ACC112 (cell line): ENCODE results near the gene NUP107.
A peak's percentile ranks its signal among the peaks of the same experiment; 100 is the strongest.
"Not testable (repeated sequence)": the region's sequence is repeated elsewhere in the genome, so short reads cannot be mapped to it uniquely, and the experiment has no call there.

Experiments used
- H2AFZ ChIP-seq: fragments of 200-600 bp; sonication (generic); one replicate; pipeline ENCODE4 v1.6.0; 2017; ENCODE audit warnings: antibody characterized with exemption, low read length; ENCODE audit not compliant: unreplicated experiment
- H3K27ac ChIP-seq: fragments of 200-600 bp; sonication (generic); 2 replicates; pipeline ENCODE4 v1.5.1; 2014; ENCODE audit warnings: low read depth, mild to moderate bottlenecking, antibody characterized with exemption, low read length, moderate library complexity
- H3K27me3 ChIP-seq: fragments of 200-600 bp; sonication (generic); 2 replicates; pipeline ENCODE4 v1.6.1; 2014; ENCODE audit warnings: mild to moderate bottlenecking, antibody characterized with exemption, low read length, moderate library complexity, mixed read lengths; ENCODE audit not compliant: insufficient read depth
- H3K36me3 ChIP-seq: fragments of 200-600 bp; sonication (generic); 2 replicates; pipeline ENCODE4 v1.6.1; 2016; ENCODE audit warnings: mild to moderate bottlenecking, antibody characterized with exemption, low read length, moderate library complexity, mixed read lengths; ENCODE audit not compliant: insufficient read depth
- H3K4me1 ChIP-seq: fragments of 200-600 bp; sonication (generic); one replicate; pipeline ENCODE4 v1.6.1; 2016; ENCODE audit warnings: low read length, mixed read lengths; ENCODE audit not compliant: insufficient read depth, unreplicated experiment, control insufficient read depth
- H3K4me3 ChIP-seq: fragments of 200-600 bp; sonication (generic); 2 replicates; pipeline ENCODE4 v1.5.1; 2014; ENCODE audit warnings: mild to moderate bottlenecking, low read depth, low read length
- H3K79me2 ChIP-seq: fragments of 200-600 bp; sonication (generic); one replicate; pipeline ENCODE4 v1.6.0; 2016; ENCODE audit warnings: low read length; ENCODE audit not compliant: control insufficient read depth, unreplicated experiment, insufficient read depth

The NUP107 gene

DNA sequence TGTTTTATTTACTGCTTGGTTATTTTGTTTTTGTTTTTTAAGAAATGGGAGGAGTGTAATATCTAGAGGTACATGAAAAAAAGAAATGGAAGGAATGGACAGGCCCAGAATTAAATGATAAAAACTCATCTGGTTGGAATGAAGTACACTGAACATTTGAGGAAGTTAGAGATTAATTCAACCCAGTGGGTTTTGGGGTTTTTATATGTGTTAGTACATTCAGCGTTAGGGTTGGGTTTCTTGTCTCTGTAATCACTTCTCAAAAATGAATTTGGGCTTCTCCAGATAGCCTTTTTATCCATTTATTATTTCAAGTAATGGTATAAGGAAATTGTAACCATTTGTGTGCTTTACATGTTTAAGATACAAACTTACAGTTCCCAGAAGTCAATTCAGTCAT is 19.5 kb upstream of the NUP107 start:
- Histone ChIP-seq H3K4me3 (no peak overlapping the region), H3K79me2 (no peaks in the 10 kb centered on the region), H3K36me3 (peaks cover 10% of the 10 kb centered on the region), H2AFZ (no peak overlapping the region), H3K27ac (no peak overlapping the region), H3K27me3 (no peaks in the 10 kb centered on the region), H3K4me1 (no peaks in the 10 kb centered on the region)

DNA sequence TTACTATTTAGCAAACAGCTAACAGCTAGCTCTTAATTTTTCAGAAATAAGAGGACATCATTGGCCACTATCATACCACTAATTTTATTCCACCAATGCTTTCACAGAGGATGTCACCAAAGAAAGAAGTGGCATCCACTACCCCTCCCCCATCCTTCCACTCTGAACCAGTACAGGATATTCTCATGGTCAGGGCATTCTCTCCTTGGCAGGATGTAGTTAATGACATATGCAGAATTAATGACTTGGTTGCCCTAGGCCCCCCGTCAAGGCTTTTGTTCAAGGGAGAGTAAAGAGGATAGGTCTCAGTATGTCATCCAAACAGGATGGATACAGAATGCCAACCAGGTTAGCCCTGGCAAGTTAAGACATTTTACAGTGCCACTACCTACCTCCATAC is 18.9 kb upstream of the NUP107 start:
- Histone ChIP-seq H2AFZ (no peak overlapping the region), H3K36me3 (peaks cover 5% of the 10 kb centered on the region), H3K4me1 (no peaks in the 10 kb centered on the region), H3K27me3 (no peaks in the 10 kb centered on the region), H3K79me2 (no peaks in the 10 kb centered on the region), H3K27ac (no peak overlapping the region), H3K4me3 (no peak overlapping the region)

DNA sequence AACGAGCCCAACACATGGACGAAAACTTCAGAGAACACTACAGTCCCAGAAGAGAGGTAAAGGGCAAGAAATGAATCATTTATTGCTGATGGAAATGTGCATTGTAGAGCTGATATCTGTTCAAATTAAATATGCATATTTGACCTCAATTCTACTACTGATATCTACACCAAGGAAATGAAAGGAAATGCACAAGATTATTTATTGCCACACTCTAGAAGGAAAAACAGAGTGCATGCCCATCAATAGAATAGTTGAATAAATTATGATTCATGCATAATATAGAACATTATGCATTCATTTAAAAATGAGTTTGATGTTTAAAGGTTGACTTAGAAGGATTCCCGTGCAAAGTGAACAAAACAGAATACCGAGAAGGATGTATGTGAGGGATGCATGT is 15.6 kb upstream of the NUP107 start:
- H2AFZ ChIP-seq = no peak overlapping the region
- H3K27me3 ChIP-seq = no peaks in the 10 kb centered on the region
- H3K4me1 ChIP-seq = peaks cover 6% of the 10 kb centered on the region
- no peak overlapping the region for H3K27ac ChIP-seq
- no peaks in the 10 kb centered on the region for H3K79me2 ChIP-seq
- no peak overlapping the region for H3K4me3 ChIP-seq
- no peaks in the 10 kb centered on the region for H3K36me3 ChIP-seq

DNA sequence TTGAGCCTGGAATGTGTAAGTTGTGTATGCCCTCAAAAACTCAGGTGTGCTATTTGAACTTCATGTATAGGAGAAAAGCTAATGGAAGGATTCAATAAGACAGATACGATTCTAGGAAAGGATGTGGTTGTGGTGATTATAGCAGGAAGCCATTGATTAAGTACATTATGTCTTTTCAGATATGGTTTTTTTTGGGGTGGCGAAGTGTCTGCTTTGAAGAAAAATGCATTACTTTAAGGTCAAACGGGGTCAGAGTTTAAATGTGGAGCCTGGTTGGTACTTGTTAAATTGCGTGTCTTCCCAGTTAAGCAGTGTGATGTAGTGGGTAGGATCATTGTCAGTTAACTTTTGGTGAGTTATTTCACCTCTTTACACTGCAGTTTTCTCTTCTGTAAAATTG is 13.0 kb upstream of the NUP107 start:
- Histone ChIP-seq H3K27me3 (no peaks in the 10 kb centered on the region), H2AFZ (no peak overlapping the region), H3K36me3 (no peaks in the 10 kb centered on the region), H3K79me2 (no peaks in the 10 kb centered on the region), H3K27ac (no peak overlapping the region), H3K4me1 (peaks cover 11% of the 10 kb centered on the region), H3K4me3 (no peak overlapping the region)

DNA sequence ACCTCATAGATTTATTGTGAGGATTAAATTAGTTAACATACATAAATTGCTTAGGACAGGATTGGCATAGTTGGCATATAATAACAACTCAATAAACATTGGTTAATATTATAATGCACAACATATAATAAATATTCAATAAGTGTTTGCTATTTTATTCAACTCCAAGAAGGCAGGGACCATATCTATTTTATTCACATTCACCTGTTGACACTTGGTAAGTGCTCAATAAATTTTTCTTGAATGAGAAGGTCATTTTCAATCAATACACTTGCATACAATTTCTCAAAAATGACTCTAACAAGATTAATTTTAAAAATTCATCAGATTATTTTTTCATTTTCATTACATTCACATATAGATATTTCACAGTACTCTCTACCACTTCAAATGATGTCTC is 12.4 kb upstream of the NUP107 start:
- H3K4me1 ChIP-seq = peaks cover 11% of the 10 kb centered on the region
- H3K79me2 ChIP-seq = no peaks in the 10 kb centered on the region
- no peak overlapping the region for H3K4me3 ChIP-seq
- H3K27ac ChIP-seq = no peak overlapping the region
- H3K36me3 ChIP-seq = no peaks in the 10 kb centered on the region
- no peak overlapping the region for H2AFZ ChIP-seq
- no peaks in the 10 kb centered on the region for H3K27me3 ChIP-seq

DNA sequence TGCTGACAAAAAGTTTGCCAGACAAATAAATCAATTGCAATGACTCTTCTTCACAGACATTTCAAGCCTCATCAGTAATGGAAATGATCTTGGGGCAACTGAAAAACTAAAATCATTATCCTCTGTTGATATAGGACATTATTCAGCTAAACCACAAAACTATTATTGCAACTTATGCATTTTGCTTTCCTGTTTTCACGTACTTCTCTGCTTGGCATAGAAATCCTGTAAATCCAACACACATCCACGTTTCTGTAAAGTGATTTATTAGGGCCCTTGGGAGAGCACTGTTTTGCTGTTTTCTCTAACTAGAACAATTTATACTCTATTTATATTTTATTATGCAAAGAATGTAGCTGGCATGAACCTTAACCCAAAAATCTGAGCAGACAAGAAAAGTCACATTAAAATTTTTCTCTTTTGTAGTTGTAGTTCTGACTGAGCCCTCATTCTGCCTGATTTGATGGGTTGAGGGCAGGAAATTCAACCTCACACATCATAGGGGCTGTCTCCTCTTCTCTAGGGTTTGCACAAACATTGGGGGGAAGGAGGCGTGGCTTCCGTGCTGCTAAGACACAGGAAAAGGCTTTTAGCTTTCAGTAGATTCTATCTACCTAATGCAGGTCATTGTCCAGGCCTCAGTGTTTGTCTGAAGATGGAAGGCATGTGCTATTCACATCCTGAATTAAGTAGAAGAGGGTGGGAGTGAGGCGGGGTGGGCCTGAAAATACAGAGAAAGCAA is 11.5 kb upstream of the NUP107 start:
- H3K79me2 ChIP-seq = no peaks in the 10 kb centered on the region

DNA sequence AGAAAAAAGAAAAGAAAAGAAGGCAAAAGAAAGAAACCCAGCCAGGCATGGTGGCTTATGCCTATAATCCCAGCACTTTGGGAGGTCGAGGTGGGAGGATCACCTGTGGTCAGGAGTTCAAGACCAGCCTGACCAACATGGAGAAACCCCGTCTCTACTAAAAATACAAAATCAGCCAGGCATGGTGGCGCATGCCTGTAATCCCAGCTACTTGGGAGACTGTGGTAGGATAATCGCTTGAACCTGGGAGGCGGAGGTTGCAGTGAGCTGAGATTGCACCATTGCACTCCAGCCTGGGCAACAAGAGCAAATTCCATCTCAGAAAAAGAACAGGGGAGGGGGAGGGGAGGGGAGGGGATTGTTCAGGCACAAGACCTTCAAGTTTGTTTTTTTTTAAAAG is 9.9 kb upstream of the NUP107 start:
- H3K79me2 ChIP-seq, H3K4me3 ChIP-seq, H3K36me3 ChIP-seq, H2AFZ ChIP-seq, H3K27me3 ChIP-seq: not testable (repeated sequence)
- Histone ChIP-seq H3K4me1 (peaks cover 14% of the 10 kb centered on the region), H3K27ac (0 out of 2 replicates have a peak overlapping the region, but pooled peaks have one; percentile 14)

More for the DNA sequence above, 11.5 kb upstream of the NUP107 start:
- H2AFZ ChIP-seq = no peak overlapping the region
- H3K27me3 ChIP-seq = no peaks in the 10 kb centered on the region
- no peak overlapping the region for H3K4me3 ChIP-seq
- no peaks in the 10 kb centered on the region for H3K36me3 ChIP-seq
- H3K4me1 ChIP-seq = peaks cover 14% of the 10 kb centered on the region
- no peak overlapping the region for H3K27ac ChIP-seq

DNA sequence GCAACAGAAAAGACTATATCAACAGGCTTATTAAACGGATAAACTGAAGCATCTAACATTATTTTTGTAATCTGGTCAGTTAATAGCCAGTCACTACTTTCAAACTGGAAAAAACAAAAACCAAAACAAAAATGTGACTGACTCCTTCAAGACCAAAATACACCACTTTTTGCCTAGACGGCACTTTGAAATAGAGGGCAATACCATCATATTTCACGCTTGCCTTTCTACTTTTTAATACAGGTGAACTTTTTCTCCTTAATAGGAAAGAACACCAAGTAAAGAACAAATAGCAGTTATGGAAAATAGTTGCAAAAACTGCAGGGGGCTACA is 550 bp upstream of the NUP107 start:
- Histone ChIP-seq H2AFZ (peak overlapping the region; percentile 82), H3K79me2 (peaks cover 31% of the 10 kb centered on the region), H3K4me1 (peaks cover 15% of the 10 kb centered on the region), H3K4me3 (peak overlapping the region; percentile 87), H3K27me3 (no peaks in the 10 kb centered on the region), H3K36me3 (peaks cover 11% of the 10 kb centered on the region), H3K27ac (peak overlapping the region; percentile 79)

DNA sequence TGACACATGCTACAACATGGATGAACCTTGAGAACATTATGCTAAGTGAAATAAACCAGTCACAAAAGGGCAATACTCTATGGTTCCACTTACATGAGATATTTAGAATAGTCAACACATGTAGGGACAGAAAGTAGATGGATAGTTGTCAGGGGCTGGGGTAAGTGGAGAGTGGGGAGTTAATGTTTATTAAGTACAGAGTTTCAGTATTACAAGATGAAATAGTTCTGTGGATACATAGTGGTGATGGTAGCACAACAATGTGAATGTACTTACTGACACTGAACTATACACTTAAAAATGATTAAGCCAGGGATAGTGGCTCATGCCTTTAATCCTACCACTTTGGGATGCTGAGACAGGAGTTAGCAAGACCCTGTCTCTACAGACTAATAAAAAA is 8.7 kb downstream of the NUP107 start:
- H3K4me3 ChIP-seq = no peak overlapping the region
- peaks cover 35% of the 10 kb centered on the region for H3K36me3 ChIP-seq
- H2AFZ ChIP-seq = no peak overlapping the region
- H3K79me2 ChIP-seq = no peaks in the 10 kb centered on the region
- H3K4me1 ChIP-seq = no peaks in the 10 kb centered on the region
- no peaks in the 10 kb centered on the region for H3K27me3 ChIP-seq
- H3K27ac ChIP-seq = no peak overlapping the region

DNA sequence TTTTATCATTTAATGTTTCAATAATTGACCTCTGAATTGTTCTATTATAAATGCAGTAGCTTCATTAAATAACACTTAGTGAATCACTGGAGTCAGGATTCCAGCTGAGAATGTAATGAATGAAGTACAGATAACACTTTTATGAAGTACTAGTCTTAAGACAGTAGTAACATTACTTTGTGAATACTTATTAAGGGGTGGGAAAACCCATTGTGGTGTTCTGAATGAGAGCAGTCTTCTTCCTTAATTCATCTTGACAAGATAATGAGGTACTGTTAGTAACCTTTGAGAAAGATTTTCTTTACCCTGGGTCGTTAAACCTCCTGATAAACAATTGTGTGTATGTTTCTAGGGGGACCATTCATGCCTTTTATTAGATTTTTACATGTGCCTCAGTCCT is 12.7 kb downstream of the NUP107 start:
- H3K27me3 ChIP-seq = no peaks in the 10 kb centered on the region
- no peak overlapping the region for H3K27ac ChIP-seq
- peaks cover 24% of the 10 kb centered on the region for H3K36me3 ChIP-seq
- H3K4me3 ChIP-seq = no peak overlapping the region
- no peak overlapping the region for H2AFZ ChIP-seq
- no peaks in the 10 kb centered on the region for H3K79me2 ChIP-seq
- H3K4me1 ChIP-seq = no peaks in the 10 kb centered on the region

DNA sequence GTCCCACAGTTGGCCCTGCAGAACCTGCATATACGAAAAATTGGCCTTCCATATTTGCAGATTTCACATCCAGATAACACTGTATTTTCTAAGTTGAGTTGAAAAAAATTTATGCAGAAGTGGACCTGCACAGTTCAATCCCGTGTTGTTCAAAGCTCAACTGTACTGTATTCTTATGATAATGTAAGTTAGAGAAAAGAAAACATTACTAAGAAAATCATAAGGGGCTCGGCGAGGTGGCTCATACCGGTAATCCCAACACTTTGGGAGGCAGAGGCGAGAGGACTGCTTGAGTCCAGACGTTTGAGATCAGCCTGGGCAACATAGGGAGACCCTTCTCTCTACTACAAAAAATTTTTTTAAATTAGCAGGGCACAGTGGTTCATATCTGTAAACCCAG is 41.0 kb downstream of the NUP107 start:
- peaks cover 25% of the 10 kb centered on the region for H3K36me3 ChIP-seq
- no peak overlapping the region for H3K27ac ChIP-seq

More for the DNA sequence above, 41.0 kb downstream of the NUP107 start:
- no peak overlapping the region for H2AFZ ChIP-seq
- H3K79me2 ChIP-seq = no peaks in the 10 kb centered on the region
- H3K4me3 ChIP-seq = no peak overlapping the region
- no peaks in the 10 kb centered on the region for H3K27me3 ChIP-seq
- H3K4me1 ChIP-seq = peaks cover 1% of the 10 kb centered on the region
